ENCODE measurements around the gene OPRD1.

GRCh38 chr1:28807046-28807445, 4.9 kb upstream of the OPRD1 start:
- no peak for TF ChIP-seq POLR2A (IDR thresholded peaks at IDR 0.05)
- no peak for TF ChIP-seq CTCF (IDR thresholded peaks at IDR 0.05)
